Stimulated activated naive CD8-positive, alpha-beta T cell treated with anti-CD3 and anti-CD28 coated beads, Interleukin-15, amount 100 ng/mL, for 72 hours (primary cell): Measurements from ENCODE around the gene MCU.

Experiments
- ATAC-seq: fragments of 150-1000 bp; cut with Tn5 transposase; 2 replicates; pipeline ENCODE4 v1.10.0; 2021; ENCODE audit warnings: mild to moderate bottlenecking, moderate library complexity
- DNase-seq, 2 donors: peaks; one replicate each; pipeline ENCODE4 v3.0.0; 2021 to 2022
- H3K27ac Mint-ChIP-seq, 2 donors: one replicate each; pipeline ENCODE4 v1.8.0; 2022; ENCODE audit warnings: mild to moderate bottlenecking in 2 of 2, mixed read lengths in 2 of 2, moderate library complexity in 2 of 2
- H3K27me3 Mint-ChIP-seq: one replicate; pipeline ENCODE4 v1.8.0; 2022; ENCODE audit warnings: mixed read lengths
- H3K4me1 Mint-ChIP-seq: one replicate; pipeline ENCODE4 v1.8.0; 2022; ENCODE audit warnings: mild to moderate bottlenecking, mixed read lengths
- H3K4me3 Mint-ChIP-seq, 2 donors: one replicate each; pipeline ENCODE4 v1.8.0; 2022; ENCODE audit warnings: mild to moderate bottlenecking in 2 of 2, mixed read lengths in 2 of 2, moderate library complexity in 1 of 2
- H3K9me3 Mint-ChIP-seq, 2 donors: one replicate each; pipeline ENCODE4 v1.8.0; 2022; ENCODE audit warnings: mixed read lengths in 2 of 2

Gene MCU

GRCh38 chr10:72847681-72848080 is 155.7 kb downstream of the MCU start:
- no peak overlapping the region for H3K27ac Mint-ChIP-seq
- no peak for DNase-seq

GRCh38 chr10:72850861-72851260 is 158.9 kb downstream of the MCU start:
- Mint-ChIP-seq H3K27ac (no peak overlapping the region), H3K9me3 (no peaks in the 10 kb centered on the region)
- no peak for ATAC-seq

More at GRCh38 chr10:72847681-72848080, 155.7 kb downstream of the MCU start:
- no peak overlapping the region for H3K4me3 Mint-ChIP-seq
- no peaks in the 10 kb centered on the region for H3K9me3 Mint-ChIP-seq
- no peaks in the 10 kb centered on the region for H3K4me1 Mint-ChIP-seq
- H3K27me3 Mint-ChIP-seq = no peaks in the 10 kb centered on the region
- no peak for ATAC-seq

GRCh38 chr10:72851509-72851908 is 159.6 kb downstream of the MCU start:
- H3K27me3 Mint-ChIP-seq = no peaks in the 10 kb centered on the region
- H3K27ac Mint-ChIP-seq = no peak overlapping the region
- H3K4me3 Mint-ChIP-seq = no peak overlapping the region
- DNase-seq (no peak), ATAC-seq (no peak)
- no peaks in the 10 kb centered on the region for H3K9me3 Mint-ChIP-seq
- no peaks in the 10 kb centered on the region for H3K4me1 Mint-ChIP-seq

More at GRCh38 chr10:72850861-72851260, 158.9 kb downstream of the MCU start:
- DNase-seq = no peak
- Mint-ChIP-seq H3K4me3 (no peak overlapping the region), H3K4me1 (no peaks in the 10 kb centered on the region), H3K27me3 (no peaks in the 10 kb centered on the region)

- no peak overlapping the region for H3K4me3 Mint-ChIP-seq
- no peaks in the 10 kb centered on the region for H3K9me3 Mint-ChIP-seq
- ATAC-seq (no peak), DNase-seq (no peak)
- no peaks in the 10 kb centered on the region for H3K27me3 Mint-ChIP-seq
- H3K4me1 Mint-ChIP-seq = no peaks in the 10 kb centered on the region
- H3K27ac Mint-ChIP-seq = no peak overlapping the region
These were observed 160.6 kb downstream of the MCU start for GRCh38 chr10:72852508-72852907.

- Mint-ChIP-seq H3K27me3 (no peaks in the 10 kb centered on the region), H3K4me3 (no peak overlapping the region), H3K9me3 (no peaks in the 10 kb centered on the region), H3K4me1 (no peaks in the 10 kb centered on the region), H3K27ac (no peak overlapping the region)
- ATAC-seq (no peak), DNase-seq (no peak)
These were observed 163.2 kb downstream of the MCU start for GRCh38 chr10:72855129-72855528.

GRCh38 chr10:72855790-72856189 is 163.8 kb downstream of the MCU start:
- Mint-ChIP-seq H3K9me3 (no peaks in the 10 kb centered on the region), H3K27ac (no peak overlapping the region), H3K4me3 (no peak overlapping the region), H3K4me1 (no peaks in the 10 kb centered on the region), H3K27me3 (no peaks in the 10 kb centered on the region)
- DNase-seq (no peak), ATAC-seq (no peak)

GRCh38 chr10:72858067-72858466 is 166.1 kb downstream of the MCU start:
- no peaks in the 10 kb centered on the region for H3K9me3 Mint-ChIP-seq
- ATAC-seq (no peak), DNase-seq (no peak)
- no peaks in the 10 kb centered on the region for H3K4me1 Mint-ChIP-seq
- H3K4me3 Mint-ChIP-seq = no peak overlapping the region
- no peaks in the 10 kb centered on the region for H3K27me3 Mint-ChIP-seq
- peak overlapping the region in 1 of 2 donors; percentile 63 for H3K27ac Mint-ChIP-seq

- Mint-ChIP-seq H3K27me3 (no peaks in the 10 kb centered on the region), H3K4me3 (no peak overlapping the region), H3K9me3 (no peaks in the 10 kb centered on the region), H3K27ac (peak overlapping the region in 1 of 2 donors; percentile 47), H3K4me1 (no peaks in the 10 kb centered on the region)
- no peak for ATAC-seq
- DNase-seq = no peak
These were observed 171.0 kb downstream of the MCU start for GRCh38 chr10:72862957-72863356.

- ATAC-seq (no peak), DNase-seq (no peak)
- Mint-ChIP-seq H3K27me3 (no peaks in the 10 kb centered on the region), H3K4me3 (no peak overlapping the region), H3K9me3 (peaks cover 0 to under 1% of the 10 kb centered on the region in 2 donors), H3K4me1 (no peaks in the 10 kb centered on the region), H3K27ac (no peak overlapping the region)
These were observed 183.5 kb downstream of the MCU start for GRCh38 chr10:72875250-72876055.

- Mint-ChIP-seq H3K27me3 (no peaks in the 10 kb centered on the region), H3K9me3 (peaks cover 4 to 20% of the 10 kb centered on the region in 2 donors), H3K27ac (no peak overlapping the region), H3K4me3 (no peak overlapping the region), H3K4me1 (no peaks in the 10 kb centered on the region)
- DNase-seq (no peak), ATAC-seq (no peak)
These were observed 187.3 kb downstream of the MCU start for GRCh38 chr10:72879245-72879644.

- no peaks in the 10 kb centered on the region for H3K27me3 Mint-ChIP-seq
- peaks cover under 1% of the 10 kb centered on the region for H3K4me1 Mint-ChIP-seq
- H3K4me3 Mint-ChIP-seq = no peak overlapping the region
- H3K9me3 Mint-ChIP-seq = peaks cover 4 to 20% of the 10 kb centered on the region in 2 donors
- no peak overlapping the region for H3K27ac Mint-ChIP-seq
- ATAC-seq (no peak), DNase-seq (no peak)
These were observed 189.3 kb downstream of the MCU start for GRCh38 chr10:72881291-72881690.

- H3K4me1 Mint-ChIP-seq = peaks cover 16% of the 10 kb centered on the region
- H3K4me3 Mint-ChIP-seq = no peak overlapping the region
- H3K27me3 Mint-ChIP-seq = no peaks in the 10 kb centered on the region
- H3K9me3 Mint-ChIP-seq = peaks cover 4 to 20% of the 10 kb centered on the region in 2 donors
- DNase-seq (no peak), ATAC-seq (no peak)
- H3K27ac Mint-ChIP-seq = no peak overlapping the region
These were observed 191.9 kb downstream of the MCU start for GRCh38 chr10:72883861-72884260.

GRCh38 chr10:72885953-72886352 is 194.0 kb downstream of the MCU start:
- peaks cover 0 to 20% of the 10 kb centered on the region in 2 donors for H3K9me3 Mint-ChIP-seq
- H3K4me3 Mint-ChIP-seq = no peak overlapping the region
- no peaks in the 10 kb centered on the region for H3K27me3 Mint-ChIP-seq
- no peak for ATAC-seq
- DNase-seq = no peak
- no peak overlapping the region for H3K27ac Mint-ChIP-seq
- H3K4me1 Mint-ChIP-seq = peaks cover 16% of the 10 kb centered on the region

GRCh38 chr10:72886621-72887020 is 194.7 kb downstream of the MCU start:
- DNase-seq (no peak), ATAC-seq (no peak)
- peak overlapping the region; percentile 47 to 52 for H3K27ac Mint-ChIP-seq
- no peaks in the 10 kb centered on the region for H3K27me3 Mint-ChIP-seq
- peak overlapping the region in 1 of 2 donors; percentile 61 for H3K4me3 Mint-ChIP-seq
- peaks cover 0 to 16% of the 10 kb centered on the region in 2 donors for H3K9me3 Mint-ChIP-seq
- peaks cover 16% of the 10 kb centered on the region for H3K4me1 Mint-ChIP-seq

- ATAC-seq (no peak), DNase-seq (no peak)
- Mint-ChIP-seq H3K27me3 (no peaks in the 10 kb centered on the region), H3K9me3 (peaks cover 0 to 11% of the 10 kb centered on the region in 2 donors), H3K4me1 (peaks cover 16% of the 10 kb centered on the region), H3K4me3 (peak overlapping the region; percentile 21 to 61), H3K27ac (peak overlapping the region; percentile 47 to 52)
These were observed 195.1 kb downstream of the MCU start for GRCh38 chr10:72887043-72887442.

- no peaks in the 10 kb centered on the region for H3K9me3 Mint-ChIP-seq
- H3K4me3 Mint-ChIP-seq = no peak overlapping the region
- peak overlapping the region in 1 of 2 donors; percentile 4 for H3K27ac Mint-ChIP-seq
- no peak for ATAC-seq
- no peak for DNase-seq
- peaks cover 16% of the 10 kb centered on the region for H3K4me1 Mint-ChIP-seq
- no peaks in the 10 kb centered on the region for H3K27me3 Mint-ChIP-seq
These were observed 196.3 kb downstream of the MCU start for GRCh38 chr10:72888151-72888638.
